ENCODE measurements around the gene EBP. TPM values are rescaled to one million over a fixed set of nuclear protein-coding genes. Genes with fewer than 3 reads are reported as not detected.

Gene EBP
- total RNA-seq: 28.8 TPM

DNA sequence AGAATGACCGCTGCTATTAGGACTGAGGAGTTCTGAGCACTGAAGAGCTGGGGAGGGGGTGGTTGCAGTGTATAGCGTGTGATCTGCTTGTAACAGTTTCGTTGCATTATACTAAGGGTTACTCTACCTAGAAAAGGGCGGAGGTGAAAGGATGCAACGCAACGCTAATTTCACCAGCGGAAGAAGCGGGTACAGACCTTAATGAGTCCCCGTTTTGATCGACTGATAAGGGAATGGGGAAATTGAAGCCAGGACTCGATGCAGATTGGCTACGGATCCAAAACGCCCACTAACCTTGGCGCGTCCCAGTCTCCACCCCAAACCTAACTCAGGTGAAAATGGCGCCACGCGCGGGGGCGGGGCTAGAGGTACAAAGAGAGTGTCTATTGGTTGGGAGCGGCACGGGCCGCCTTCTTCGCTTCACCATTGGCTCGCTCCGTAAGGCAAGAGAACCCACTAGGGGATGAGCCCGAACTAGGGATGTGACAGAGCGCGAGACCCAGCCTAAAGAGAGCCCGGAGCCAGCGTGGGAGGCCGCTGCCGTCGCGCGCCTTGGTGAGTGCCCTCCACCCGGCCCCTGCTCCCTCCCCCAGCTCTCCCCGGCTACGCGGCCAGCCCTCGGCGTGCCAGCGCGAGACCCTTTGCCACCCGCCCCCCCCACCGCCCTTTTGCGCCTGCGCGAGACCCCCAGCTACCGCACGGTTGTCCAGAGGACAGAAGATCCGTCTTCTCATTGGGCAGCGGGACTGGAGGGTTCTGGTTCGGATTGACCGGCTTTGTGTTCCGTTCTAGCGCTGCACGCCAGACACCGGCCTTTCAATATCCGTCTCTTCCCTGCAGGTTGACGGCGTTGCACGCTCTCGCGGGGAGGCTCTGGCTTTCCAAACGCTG, at the start of gene EBP:
Gene EBP, plus strand, starts transcription at position 456 of the 891 bp plus-strand sequence. CDS start 1,964 bp downstream, outside the sequence.

DNA sequence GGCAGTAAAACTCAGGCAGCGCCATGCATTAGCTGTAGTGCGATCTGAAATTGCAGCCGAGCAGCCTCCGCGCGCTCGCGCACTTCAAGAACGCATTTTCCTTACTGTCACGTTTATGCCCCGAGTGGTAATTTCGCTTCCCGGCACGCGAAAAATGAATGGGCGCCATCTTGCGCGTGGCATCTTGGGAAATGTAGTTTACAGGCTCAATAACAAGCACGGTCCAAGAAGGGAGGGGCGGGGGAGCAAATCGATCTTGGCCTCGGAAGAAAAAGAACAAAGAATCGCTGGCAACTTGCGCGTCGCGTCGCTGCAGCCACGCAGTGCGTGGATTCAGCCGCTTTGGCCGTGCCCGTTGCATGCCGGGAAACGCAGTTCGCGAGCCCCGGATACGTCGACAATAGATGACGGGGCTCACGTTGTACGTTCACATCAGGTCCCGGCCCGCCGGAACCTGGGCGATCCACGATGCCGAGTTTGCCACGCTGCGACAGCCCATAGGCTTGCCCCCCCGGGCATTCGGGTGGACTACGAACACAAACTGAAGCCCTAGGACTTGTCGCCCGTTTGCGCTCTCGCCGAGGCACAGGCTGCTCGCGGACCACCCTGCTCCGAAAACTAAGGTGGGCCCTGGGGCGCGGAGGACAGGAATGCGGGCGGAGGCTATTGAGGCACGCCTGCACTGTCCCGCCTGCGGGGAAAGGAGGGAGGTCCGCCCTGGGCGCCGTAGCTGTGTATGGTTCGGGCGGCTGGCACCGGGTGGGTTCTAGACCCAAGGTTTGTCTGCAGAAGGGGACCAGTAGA, 45.6 kb upstream of the EBP start, which contains the start of gene FTSJ1:
Gene FTSJ1, plus strand, starts transcription at position 426 of the 804 bp plus-strand sequence. CDS start 1,849 bp downstream, outside the sequence.

DNA sequence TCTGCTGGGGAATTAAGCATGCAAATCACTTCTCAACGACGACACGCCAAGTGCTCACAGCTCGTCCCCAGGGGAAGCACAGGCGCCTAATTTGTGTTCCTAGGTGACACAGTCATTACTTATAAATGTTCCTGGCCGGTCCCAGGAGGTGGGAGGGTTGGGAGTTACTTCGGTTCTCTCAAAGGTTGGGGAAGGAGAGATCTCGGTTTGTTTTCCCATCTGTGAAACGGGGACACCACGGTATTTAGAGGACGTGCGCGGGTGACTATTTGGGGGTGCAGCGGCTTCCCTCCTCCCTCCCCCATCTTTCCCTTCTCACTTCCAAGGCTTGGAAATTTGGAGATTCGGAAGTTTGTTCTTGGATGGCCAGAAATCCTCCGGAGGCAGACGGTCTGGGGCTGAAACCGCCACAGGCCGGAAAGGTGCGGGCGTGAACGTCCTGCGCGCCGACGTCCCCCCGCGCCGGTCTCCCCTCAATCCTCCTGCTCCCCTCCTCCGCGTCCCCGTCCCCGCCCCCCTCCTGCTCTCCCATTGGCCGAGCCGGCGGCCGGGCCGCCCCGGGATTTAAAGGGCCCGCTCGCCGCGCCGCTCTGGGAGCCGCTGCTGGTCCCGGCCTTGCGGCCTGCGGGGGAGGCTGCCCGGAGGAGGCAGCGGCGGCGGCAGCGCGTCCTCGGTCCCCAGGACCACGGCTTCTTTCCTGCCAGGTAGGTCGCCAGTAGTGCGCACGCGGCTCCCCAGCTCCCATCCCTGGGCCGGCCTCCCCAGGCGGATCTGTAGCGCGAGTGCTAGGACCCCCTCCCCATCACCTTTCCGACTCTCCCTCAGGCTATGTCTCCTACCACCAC, 13.0 kb upstream of the EBP start, which contains the start of gene PORCN:
Gene PORCN, plus strand, starts transcription at position 593 of the 845 bp plus-strand sequence. CDS start 829 bp downstream, outside the sequence.

DNA sequence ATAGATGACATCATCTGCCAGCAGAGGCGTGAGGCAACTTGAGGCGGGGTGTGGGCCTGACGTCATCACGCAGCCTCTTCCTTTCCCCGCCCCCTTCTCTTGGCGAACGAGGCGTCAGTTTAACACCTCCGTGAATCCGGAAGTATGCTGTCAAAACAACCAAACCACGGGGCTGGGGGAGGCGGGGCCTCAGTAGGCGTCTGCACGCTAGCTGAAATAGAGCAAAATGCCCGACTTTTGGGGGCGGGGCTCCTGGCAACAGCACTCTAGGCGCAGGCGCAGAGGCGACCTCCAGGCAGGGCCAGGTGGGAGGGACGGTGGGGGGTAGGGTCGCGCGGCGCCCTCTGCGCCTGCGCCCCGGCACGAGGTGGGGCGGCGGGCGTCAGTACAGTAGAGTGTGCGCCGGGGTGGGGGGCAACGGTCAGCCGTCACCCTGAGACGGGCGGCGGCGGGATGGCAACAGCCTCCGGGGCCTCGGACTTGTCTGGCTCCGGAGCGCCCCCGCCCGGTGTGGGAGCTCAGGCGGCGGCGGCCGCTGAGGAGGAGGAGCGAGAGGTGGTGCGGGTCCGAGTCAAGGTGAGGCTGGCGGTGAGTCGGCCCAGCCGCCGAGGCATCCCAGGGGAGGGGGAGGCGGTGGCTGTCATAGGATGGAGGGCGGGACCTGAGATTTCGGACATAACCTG, 17.9 kb downstream of the EBP start, which contains the start of gene TBC1D25:
Gene TBC1D25, plus strand, starts transcription at position 370 of the 683 bp plus-strand sequence. Its CDS starts 84 bp downstream, at position 454.

DNA sequence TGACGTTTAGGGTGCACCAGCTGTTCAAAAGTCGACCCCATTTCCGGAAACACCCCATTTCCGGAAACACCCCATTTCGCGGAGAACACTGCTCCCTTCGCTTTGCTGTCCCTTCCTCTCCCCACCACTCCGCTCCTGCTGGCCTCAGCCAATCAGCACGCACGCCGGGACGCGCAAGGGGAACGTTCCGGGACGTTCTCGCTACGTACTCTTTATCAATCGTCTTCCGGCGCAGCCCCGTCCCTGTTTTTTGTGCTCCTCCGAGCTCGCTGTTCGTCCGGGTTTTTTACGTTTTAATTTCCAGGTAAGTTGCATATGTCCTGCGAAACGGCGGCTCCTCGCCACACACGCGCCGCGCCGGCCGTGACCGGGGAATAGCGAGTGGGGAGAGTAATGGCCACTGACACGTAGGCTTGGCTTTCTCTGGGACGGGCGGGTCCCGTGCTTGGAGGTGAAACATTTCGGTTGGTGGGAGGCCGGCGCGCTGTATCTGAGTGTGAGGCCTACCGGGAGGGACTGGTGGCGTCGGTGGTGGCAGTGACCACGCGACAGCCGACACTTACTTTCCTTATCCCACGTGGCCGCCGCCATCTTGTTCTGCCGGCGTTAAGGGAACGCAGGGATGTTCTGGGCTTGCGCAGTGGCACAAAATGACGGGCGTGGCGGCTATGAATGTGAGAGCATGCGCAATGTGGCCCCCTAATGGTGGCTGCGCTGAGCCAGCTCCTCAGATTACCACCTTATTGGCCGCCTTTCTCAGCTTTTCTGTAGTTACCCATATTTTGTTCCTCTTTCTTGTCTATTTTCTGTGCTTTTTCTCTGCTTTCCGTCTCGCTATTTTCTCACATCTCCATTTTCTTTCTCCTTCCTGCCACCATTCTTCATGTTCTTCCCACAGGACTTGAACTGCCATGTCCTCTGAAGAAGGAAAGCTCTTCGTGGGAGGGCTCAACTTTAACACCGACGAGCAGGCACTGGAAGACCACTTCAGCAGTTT, 53.0 kb downstream of the EBP start, which contains the start of gene RBM3:
Gene RBM3, plus strand, starts transcription at position 215 of the 997 bp plus-strand sequence. Its CDS starts 697 bp downstream, at position 912.

Other genes with a start within 250 kb of the EBP start
- gene SSX3, start 165.1 kb upstream of the EBP start, total RNA-seq: not detected
- gene SSX4, start 138.3 kb upstream of the EBP start, total RNA-seq: not detected
- gene SSX4B, start 109.8 kb upstream of the EBP start, total RNA-seq: not detected
- gene SLC38A5, start 51.5 kb upstream of the EBP start, total RNA-seq: 28.8 TPM
- gene FTSJ1, start 45.6 kb upstream of the EBP start, total RNA-seq: 45.7 TPM
- gene PORCN, start 12.8 kb upstream of the EBP start, total RNA-seq: 10.6 TPM
- gene TBC1D25, start 17.9 kb downstream of the EBP start, total RNA-seq: 13.8 TPM
- gene RBM3, start 52.7 kb downstream of the EBP start, total RNA-seq: 153 TPM
- 88.9 TPM for gene WDR13, start 75.7 kb downstream of the EBP start, total RNA-seq
- 0.63 TPM for gene WAS, start 162.0 kb downstream of the EBP start, total RNA-seq
- 2.8 TPM for gene SUV39H1, start 174.9 kb downstream of the EBP start, total RNA-seq
- not detected for gene GLOD5, start 239.9 kb downstream of the EBP start, total RNA-seq

Data from parietal lobe (tissue), 1 donor.